GM12875 (cell line): ENCODE results near the gene KIAA0040.

ENCODE experiments used
- H3K4me3 ChIP-seq: one replicate; pipeline ENCODE4 v1.5.1; 2011; ENCODE audit warnings: low read depth, low read length, control low read depth
- TF ChIP-seq, protein P1 (sequence below): IDR thresholded peaks from 2 replicates; pipeline ENCODE4 v1.5.1; 2011; ENCODE audit warnings: low read depth, mild to moderate bottlenecking, control low read depth, inconsistent platforms, low read length, moderate library complexity, borderline replicate concordance; ENCODE audit not compliant: insufficient read depth

KIAA0040 gene

DNA sequence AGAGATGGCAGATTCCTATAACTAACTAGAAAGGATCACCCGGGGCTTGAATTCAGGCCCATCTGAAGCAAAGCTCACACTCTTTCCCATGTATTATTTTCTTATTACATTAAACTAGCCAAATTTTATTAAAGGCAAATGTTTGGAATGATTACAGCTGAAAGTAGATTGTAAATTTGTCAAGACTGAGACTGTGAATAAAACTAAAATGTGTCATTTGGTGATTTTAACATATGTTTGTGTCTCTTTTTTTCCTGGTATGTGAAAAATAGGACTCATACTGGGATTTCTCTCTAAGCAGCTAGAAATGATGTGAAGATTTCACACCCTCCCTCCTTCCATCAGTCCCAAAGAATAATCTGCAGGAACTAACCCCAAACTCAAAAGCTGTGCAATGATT lies 19.1 kb upstream of the KIAA0040 start:
- no peak overlapping the region for H3K4me3 ChIP-seq
- TF ChIP-seq, protein P1, sequence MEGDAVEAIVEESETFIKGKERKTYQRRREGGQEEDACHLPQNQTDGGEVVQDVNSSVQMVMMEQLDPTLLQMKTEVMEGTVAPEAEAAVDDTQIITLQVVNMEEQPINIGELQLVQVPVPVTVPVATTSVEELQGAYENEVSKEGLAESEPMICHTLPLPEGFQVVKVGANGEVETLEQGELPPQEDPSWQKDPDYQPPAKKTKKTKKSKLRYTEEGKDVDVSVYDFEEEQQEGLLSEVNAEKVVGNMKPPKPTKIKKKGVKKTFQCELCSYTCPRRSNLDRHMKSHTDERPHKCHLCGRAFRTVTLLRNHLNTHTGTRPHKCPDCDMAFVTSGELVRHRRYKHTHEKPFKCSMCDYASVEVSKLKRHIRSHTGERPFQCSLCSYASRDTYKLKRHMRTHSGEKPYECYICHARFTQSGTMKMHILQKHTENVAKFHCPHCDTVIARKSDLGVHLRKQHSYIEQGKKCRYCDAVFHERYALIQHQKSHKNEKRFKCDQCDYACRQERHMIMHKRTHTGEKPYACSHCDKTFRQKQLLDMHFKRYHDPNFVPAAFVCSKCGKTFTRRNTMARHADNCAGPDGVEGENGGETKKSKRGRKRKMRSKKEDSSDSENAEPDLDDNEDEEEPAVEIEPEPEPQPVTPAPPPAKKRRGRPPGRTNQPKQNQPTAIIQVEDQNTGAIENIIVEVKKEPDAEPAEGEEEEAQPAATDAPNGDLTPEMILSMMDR = no peak

DNA sequence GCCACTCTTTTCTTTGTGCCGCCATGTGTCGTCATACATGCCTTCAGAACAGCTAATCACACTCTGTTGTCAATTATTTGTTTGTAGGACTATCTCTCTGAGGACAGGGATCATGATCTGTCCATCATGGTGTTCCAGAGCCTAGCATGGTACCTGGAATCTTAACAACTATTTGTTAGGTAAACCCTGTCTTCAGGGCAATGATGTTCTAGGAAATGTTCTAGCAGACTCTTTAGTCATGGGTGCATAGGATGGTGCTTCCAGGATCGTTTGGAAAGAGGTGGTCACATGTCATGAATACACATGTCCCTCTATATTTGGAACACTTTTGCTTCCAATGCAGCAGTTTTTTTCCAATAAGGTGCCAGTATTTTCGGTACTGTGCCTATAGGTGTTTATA lies 18.2 kb upstream of the KIAA0040 start:
- TF ChIP-seq, protein P1 = no peak
- H3K4me3 ChIP-seq = no peak overlapping the region

DNA sequence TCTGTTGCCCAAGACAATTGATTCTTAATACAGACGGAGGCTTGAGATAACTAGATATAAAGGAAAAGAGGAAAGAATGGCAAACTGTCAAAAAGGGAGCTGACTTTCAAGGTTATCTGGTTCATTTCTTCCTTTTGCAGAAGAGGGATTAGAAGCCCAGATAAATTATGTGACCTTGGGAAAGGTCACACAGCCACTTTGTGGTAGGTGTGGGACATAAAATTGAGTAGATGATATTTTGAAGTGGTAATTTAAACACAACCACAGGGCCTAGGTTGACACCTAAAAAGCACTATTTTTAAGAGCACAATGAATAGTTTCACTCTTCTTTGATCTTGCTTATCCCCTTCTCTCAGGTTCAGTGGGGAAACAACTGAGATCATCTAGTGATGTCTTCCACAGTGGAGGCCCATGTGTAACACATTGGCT lies 16.9 kb upstream of the KIAA0040 start:
- TF ChIP-seq, protein P1 = no peak
- no peak overlapping the region for H3K4me3 ChIP-seq

DNA sequence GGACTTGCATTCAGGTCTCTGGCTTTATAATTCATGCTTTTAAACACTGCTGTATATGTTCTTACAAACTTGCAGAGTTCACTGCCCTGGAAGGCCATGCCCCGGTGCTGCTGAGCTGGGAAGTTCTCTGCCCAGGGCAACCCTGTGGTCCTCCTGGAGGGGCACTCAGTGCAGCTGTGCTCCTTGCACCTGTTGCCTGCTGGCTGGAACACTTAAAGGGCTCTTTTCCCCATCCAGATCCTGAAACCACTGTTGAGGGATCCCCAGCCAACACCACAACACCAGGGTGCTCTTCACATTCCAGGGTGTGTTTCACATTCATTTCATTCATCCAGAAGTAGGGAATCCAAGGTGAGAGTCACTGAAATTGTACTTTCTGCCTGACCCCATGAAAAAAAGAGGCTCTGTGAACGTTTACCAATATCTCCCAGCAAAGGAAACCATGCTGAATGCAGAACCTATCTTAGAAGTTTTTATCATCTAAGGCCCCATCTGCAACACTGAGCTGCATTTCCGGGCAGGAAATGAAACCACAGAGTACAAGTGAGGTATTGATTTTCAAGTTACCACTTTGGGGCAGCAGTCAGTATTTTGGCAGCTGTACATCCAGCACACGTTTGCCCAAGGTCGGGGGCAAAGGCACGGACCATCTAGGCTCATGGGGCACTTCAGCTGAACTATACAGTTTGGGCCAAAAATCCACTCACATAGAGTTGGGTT lies 16.4 kb upstream of the KIAA0040 start:
- peak overlapping the region; percentile 29 for H3K4me3 ChIP-seq
- TF ChIP-seq, protein P1 = no peak

DNA sequence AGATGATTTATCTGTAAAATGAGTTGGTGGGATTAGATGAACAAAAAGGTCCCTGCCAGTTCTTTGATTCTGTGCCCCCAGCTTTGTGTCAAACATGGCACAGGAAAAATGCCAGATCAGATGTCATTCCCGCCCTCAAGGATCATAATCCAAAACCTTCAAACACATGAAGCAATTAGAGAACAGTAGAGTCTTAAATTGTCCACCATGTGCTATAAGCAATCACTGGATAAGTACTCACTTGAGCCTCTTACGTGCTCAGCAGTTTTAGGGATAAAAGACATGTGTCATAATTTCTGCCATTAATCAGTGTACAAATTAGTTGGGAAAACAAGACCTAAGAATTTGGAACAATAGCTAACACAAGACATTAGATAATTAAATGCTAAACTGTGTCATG lies 15.4 kb upstream of the KIAA0040 start:
- H3K4me3 ChIP-seq = no peak overlapping the region
- TF ChIP-seq, protein P1 = no peak

DNA sequence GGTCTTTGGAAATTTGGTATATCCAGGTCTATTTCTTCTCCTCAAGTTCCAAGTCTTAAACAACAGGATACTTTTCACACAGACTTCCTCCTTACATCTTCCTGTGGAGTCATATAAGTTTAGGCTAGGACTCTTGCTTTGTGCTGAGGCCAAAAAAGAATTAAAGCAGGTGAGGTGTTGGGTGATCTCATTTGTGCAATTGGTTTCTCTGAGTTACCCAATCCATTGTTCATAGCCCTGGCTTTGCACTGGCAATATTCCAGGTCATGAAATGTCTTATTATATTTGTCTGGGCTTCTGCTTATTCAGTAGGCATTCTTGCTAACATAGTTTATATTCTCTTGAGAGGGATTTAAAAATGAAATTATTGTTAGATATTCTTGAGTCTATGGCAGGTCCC lies 14.1 kb upstream of the KIAA0040 start:
- TF ChIP-seq, protein P1 = no peak
- H3K4me3 ChIP-seq = no peak overlapping the region

DNA sequence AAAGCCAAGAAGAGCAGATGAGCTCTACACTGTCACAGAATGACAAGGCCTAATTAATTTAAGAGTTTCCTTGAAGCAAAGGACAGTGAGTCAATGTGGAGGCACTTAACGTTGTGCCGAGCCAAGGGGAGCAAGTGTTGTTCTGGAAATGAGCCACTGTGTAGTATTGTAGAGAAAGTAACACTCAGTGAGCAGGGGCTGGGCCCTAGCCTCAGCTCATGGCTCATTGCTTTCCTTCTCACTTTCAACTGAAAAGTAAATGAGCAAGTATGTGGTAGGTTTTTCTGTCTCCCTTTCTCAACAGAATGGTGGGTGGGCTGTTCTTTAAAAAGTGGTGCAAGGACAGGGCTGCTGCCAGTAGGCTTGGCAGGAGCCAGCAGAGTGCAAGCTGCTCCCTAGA lies 11.8 kb upstream of the KIAA0040 start:
- no peak overlapping the region for H3K4me3 ChIP-seq
- TF ChIP-seq, protein P1 = no peak
